Stimulated activated CD8-positive, alpha-beta memory T cell treated with anti-CD3 and anti-CD28 coated beads, Interleukin-15, amount 100 ng/mL, for 4 hours (primary cell): ENCODE data around the gene LIN37.
"Not testable (repeated sequence)": the region's sequence is repeated elsewhere in the genome, so short reads cannot be mapped to it uniquely, and the experiment has no call there.

ENCODE experiments used
- DNase-seq, 2 donors: peaks; one replicate each; pipeline ENCODE4 v3.0.0-alpha.2; 2020; ENCODE audit warnings: low read depth in 2 of 2

The LIN37 gene

DNA sequence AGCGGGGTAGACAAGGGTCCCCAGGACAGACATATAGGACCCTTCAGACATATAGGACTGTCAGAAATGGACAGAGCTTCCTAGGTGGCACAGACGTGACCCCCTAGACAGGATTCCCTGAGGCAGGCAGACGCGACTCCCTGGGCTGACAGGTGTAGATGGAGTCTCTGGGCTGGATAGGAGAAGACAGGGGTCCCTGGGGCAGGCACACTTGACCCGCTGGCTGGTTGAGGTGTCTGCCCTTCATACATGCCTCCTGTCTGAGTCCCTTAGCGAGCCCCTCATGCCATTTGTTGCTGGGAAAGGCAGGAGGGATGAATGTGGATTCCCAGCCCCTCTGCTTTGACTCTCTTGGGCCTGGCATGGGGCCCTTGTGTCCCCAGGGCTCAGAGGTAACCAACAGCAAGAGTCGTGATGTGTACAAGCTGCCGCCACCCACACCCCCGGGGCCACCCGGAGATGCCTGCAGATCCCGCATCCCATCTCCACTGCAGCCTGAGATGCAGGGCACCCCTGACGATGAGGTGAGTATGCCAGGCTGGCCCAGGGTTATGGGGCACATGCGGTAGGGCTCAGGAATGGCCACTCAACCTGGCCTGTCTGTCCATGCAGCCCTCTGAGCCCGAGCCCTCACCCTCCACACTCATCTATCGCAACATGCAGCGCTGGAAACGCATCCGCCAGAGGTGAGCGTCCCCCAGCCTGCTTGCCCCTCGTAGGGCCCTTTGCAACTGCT lies 5.4 kb downstream of the LIN37 start:
- no peak for DNase-seq

DNA sequence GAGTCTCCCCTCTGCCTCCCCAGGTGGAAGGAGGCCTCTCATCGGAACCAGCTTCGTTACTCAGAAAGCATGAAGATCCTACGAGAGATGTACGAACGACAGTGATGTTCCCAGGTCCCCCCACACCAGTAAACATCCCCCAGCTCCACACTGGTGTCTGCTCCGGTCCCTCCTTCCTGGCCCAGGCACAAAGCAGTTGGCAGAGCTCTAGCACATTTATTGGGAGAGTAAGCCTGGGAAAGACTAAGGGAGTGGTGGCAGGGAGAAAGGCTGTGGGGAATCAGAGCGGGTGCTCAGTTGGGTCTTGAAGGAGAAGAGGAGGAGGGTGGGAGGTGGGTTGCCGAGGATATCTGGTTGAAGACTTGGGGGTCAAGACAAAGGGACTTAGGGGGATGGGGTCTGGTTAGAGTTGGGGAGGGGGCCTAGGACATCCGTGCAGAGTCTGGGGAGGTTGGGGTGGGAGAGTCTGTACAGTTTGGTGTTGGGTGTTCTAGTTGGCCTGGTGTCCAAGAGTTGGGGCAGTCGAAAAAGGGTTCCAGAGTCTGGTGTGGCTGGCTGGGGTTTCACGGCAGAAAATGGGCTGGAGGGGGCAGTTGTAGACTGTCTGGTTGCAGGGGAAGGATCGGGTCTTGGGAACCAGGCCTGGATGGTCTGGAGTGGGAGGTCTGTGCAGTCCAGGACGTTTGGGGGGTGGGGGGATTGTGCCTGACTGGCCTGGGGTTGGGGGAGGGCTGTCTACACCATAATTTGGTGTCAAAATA lies 6.2 kb downstream of the LIN37 start:
- DNase-seq = no peak

- DNase-seq = no peak
Measured at GRCh38 chr19:35755131-35755549, 6.8 kb downstream of the LIN37 start.

GRCh38 chr19:35755550-35756376 lies 7.4 kb downstream of the LIN37 start:
- peak in 1 of 2 donors; percentile 50 for DNase-seq

- no peak for DNase-seq
Measured at GRCh38 chr19:35756377-35757230, 8.2 kb downstream of the LIN37 start, which contains the start of gene HSPB6. Gene HSPB6 (minus strand): TSS chr19:35757029. CDS start chr19:35757008, 21 bp downstream.

GRCh38 chr19:35757231-35757748 lies 8.9 kb downstream of the LIN37 start:
- no peak for DNase-seq

DNA sequence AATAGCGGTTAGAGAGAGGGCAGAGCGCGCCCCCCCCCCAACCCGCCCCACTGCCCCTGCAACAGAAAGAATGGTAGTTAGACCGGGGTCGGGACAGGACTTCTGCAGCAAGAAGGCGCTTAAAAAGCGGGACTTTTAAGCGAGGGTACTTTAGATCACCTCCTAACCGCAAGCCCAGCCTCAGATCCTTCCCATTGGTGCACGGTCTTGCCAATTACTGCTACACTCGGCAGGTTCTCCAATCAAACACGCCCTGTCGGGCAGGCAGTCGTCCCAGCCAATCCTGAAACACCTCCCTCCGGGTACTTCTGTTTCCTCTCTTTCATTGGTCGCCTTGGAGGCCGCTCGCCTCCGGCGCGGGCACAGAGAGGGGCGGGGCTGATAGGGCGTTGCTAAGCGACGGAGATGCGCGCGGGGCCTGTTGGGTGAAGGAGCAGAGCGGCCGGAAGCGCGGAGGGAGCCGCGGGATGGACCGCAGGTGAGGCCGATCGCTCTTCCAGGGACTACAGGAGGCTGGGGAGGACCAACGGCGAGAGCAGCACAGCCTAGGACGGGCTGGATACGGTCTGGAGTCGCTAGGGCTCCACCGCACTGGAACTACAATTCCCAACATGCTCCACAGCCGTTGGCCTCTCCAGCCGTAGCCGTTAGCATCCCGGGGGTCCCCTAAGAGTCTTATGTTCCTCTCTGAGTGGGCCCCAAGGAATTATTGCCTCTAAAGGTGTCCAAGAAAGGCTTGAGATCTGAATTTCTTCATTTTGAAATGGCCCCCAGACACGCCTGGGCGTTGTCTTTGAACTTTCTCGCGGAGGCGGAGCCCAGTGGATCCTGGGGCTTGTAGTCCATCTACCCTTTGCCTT lies 9.6 kb downstream of the LIN37 start, which contains the start of gene PROSER3:
Gene PROSER3 (plus strand): TSS at position 428 of the 860 bp plus-strand sequence. CDS start 40 bp downstream, at position 468.
- DNase-seq = peak; percentile 96 to 99

DNA sequence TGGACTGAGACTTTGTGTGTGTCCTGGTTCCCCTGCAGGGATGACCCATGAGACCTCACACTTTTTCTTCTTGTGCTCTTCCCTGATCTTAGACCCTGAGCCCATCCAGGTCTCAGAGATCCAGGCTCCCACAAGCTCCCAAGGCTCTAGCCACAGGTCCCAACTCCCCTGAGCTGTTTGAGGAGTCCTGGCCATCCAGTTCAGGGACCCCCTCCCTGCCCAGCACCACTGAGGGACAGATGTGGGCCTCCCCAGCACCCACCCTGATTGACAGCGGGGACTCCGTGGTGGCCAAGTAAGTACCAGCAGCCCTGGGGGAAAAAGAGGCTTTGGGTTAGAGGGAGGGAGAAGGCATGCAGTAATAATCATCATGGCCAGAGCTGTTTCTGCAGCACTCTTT lies 11.3 kb downstream of the LIN37 start:
- DNase-seq = no peak

- no peak for DNase-seq
Measured at GRCh38 chr19:35760711-35761349, 12.5 kb downstream of the LIN37 start.

GRCh38 chr19:35764432-35765315 lies 16.3 kb downstream of the LIN37 start:
- no peak for DNase-seq

DNA sequence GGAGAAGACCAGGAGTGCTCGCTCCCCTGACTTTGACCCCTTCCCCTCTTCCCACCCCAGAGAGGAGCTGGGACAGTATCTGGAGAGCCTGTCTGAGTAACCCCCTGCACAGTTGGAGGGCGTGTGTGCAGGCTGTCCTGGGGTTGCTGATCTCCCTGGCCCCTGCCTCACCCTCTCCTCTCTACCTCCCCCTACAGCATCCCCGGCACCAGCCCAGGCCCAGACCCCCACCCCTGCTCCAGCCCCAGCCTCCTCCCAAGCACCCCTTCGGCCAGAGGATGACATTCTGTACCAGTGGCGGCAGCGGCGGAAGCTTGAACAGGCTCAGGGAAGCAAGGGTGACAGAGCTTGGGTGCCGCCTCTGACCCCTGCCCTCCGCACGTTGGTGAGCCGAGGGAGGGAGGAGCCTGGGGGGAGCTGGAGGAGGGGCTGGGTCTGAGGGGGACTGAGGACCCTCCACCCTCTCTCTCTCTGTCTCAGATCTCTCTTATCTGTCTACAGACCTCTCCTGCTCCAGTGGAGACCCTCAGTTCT lies 18.3 kb downstream of the LIN37 start:
- no peak for DNase-seq

GRCh38 chr19:35767288-35768081 lies 19.1 kb downstream of the LIN37 start:
- DNase-seq = no peak

- no peak for DNase-seq
Measured at GRCh38 chr19:35768082-35768421, 19.7 kb downstream of the LIN37 start.

GRCh38 chr19:35772362-35772761 lies 24.0 kb downstream of the LIN37 start:
- not testable (repeated sequence) for DNase-seq

DNA sequence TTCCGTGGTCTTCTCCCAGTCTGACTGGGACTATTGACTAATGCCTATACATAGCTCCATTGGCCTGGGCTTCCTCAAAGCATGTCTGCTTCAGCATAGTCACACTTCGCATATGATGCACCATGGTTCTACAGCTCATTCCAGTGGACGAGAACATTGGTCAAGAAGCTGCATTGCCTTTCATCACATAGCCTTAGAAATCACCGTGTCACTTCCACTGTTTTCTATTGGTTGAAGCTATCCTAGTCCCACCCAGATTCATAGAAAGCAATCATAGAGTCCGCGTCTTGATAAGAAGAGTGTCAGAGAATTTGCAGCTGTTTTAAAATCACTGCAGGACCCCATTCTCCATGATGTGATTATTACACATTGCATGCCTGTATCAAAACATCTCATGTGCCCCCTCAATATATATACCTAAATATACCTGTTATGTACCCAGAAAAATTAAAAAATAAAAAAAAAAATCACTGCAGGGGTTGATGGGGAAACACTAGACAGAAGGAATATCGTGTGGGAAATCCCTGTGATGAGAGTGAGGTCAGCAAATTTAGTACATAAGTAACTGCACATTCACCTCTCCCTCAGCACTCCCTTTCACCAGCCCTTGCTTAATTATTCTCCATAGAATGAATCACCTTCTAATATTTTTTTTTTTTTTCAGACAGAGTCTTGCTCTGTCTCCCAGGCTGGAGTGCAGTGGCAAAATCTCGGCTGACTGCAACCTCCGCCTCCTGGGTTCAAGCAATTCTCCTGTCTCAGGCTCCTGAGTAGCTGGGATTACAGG lies 24.8 kb downstream of the LIN37 start:
- DNase-seq = no peak

DNA sequence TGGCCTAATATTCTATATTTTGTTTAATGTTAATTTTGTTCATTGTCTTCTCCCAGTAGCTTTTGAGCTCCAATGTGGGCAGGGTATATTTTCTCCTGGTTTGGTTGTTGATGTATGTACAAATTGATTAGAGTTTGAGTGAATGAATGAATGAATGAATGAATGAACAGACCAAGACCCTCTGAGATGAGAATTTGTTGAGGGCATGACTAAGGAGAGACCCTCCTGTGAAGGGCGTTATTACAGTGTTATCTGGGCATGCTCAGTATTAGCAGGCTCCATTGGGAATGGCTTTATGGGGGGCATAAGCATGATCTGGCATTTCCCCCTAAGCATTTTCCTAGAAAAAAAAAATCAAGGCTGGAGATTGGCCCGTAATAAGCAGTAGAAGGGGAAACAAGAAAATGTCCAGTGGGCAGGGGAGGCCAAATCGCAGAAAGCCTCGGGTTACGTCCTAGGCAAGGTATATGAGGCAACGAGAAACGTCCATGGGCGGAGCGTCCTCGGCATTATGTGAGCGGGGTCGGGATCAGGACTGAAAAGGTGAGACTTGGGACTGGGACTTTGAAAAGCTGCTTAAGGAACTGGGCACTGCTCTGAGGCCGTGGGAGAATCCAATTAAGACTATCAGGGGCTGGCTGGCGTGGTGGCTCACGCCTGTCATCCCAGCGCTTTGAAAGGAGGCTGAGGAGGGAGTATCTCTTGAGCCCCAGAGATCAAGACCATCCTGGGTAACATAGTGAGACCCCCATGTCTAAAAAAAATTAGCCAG lies 26.1 kb downstream of the LIN37 start:
- DNase-seq = no peak
